ENCODE results near the gene UIMC1.

UIMC1 gene

GRCh38 chr5:176866707-176867310 lies 139.8 kb downstream of the UIMC1 start:
- DNase-seq, result no peak

- DNase-seq, result no peak
These were observed 140.6 kb downstream of the UIMC1 start for GRCh38 chr5:176865964-176866363.

GRCh38 chr5:176864755-176865154 lies 141.8 kb downstream of the UIMC1 start:
- no peak for DNase-seq

GRCh38 chr5:176863765-176864098 lies 142.8 kb downstream of the UIMC1 start:
- DNase-seq, result no peak

- no peak for DNase-seq
These were observed 143.4 kb downstream of the UIMC1 start for GRCh38 chr5:176863041-176863764.

GRCh38 chr5:176862330-176862995 lies 144.1 kb downstream of the UIMC1 start:
- DNase-seq, result no peak

- DNase-seq, result no peak
These were observed 145.3 kb downstream of the UIMC1 start for GRCh38 chr5:176861276-176861675.

- DNase-seq, result no peak
These were observed 146.2 kb downstream of the UIMC1 start for GRCh38 chr5:176860381-176860780.

- DNase-seq, result no peak
These were observed 146.7 kb downstream of the UIMC1 start for GRCh38 chr5:176859916-176860315.

- DNase-seq, result no peak
These were observed 148.7 kb downstream of the UIMC1 start for GRCh38 chr5:176857894-176858273.

GRCh38 chr5:176857216-176857893 lies 149.2 kb downstream of the UIMC1 start:
- no peak for DNase-seq

GRCh38 chr5:176856746-176857145 lies 149.8 kb downstream of the UIMC1 start:
- no peak for DNase-seq

- no peak for DNase-seq
These were observed 151.0 kb downstream of the UIMC1 start for GRCh38 chr5:176855598-176855997.
